ENCODE data around the gene BEND7. TPM values are rescaled to one million over a fixed set of nuclear protein-coding genes. Genes with fewer than 3 reads are reported as not detected.

BEND7 gene
- total RNA-seq, 1 donor, result 0.31 TPM

GRCh38 chr10:13529714-13529973 lies 830 bp upstream of the BEND7 start:
- H3K27me3 ChIP-seq (ENCODE audit: insufficient read depth, low read length), result peaks cover 73% of the 10 kb centered on the region
- peaks cover 10% of the 10 kb centered on the region for H3K4me1 ChIP-seq (ENCODE audit: insufficient read depth, low read length)
- H3K9me3 ChIP-seq (ENCODE audit: low read depth, low read length), result no peaks in the 10 kb centered on the region
- H3K4me3 ChIP-seq (ENCODE audit: low read length), result no peak overlapping the region

GRCh38 chr10:13528123-13528874 lies 515 bp downstream of the BEND7 start:
- Histone ChIP-seq H3K4me1 (ENCODE audit: insufficient read depth, low read length) (peaks cover 10% of the 10 kb centered on the region), H3K9me3 (ENCODE audit: low read depth, low read length) (no peaks in the 10 kb centered on the region), H3K4me3 (ENCODE audit: low read length) (no peak overlapping the region), H3K27me3 (ENCODE audit: insufficient read depth, low read length) (peaks cover 76% of the 10 kb centered on the region)

DNA sequence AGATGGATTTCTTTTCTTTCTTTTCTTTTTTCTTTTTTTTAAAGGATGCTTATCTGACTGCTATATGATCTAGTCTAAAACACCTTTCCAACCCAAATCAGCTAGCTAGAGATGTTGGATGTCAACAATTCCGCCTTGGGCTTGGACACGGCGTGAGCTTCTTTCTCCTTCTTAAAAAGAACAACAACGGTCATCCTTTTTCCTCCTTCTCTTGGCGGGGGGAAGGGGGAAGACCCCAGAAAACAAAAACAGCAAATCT lies 1.0 kb downstream of the BEND7 start:
- H3K4me3 ChIP-seq (ENCODE audit: low read length), result no peak overlapping the region
- no peaks in the 10 kb centered on the region for H3K9me3 ChIP-seq (ENCODE audit: low read depth, low read length)
- peaks cover 10% of the 10 kb centered on the region for H3K4me1 ChIP-seq (ENCODE audit: insufficient read depth, low read length)
- peaks cover 76% of the 10 kb centered on the region for H3K27me3 ChIP-seq (ENCODE audit: insufficient read depth, low read length)

DNA sequence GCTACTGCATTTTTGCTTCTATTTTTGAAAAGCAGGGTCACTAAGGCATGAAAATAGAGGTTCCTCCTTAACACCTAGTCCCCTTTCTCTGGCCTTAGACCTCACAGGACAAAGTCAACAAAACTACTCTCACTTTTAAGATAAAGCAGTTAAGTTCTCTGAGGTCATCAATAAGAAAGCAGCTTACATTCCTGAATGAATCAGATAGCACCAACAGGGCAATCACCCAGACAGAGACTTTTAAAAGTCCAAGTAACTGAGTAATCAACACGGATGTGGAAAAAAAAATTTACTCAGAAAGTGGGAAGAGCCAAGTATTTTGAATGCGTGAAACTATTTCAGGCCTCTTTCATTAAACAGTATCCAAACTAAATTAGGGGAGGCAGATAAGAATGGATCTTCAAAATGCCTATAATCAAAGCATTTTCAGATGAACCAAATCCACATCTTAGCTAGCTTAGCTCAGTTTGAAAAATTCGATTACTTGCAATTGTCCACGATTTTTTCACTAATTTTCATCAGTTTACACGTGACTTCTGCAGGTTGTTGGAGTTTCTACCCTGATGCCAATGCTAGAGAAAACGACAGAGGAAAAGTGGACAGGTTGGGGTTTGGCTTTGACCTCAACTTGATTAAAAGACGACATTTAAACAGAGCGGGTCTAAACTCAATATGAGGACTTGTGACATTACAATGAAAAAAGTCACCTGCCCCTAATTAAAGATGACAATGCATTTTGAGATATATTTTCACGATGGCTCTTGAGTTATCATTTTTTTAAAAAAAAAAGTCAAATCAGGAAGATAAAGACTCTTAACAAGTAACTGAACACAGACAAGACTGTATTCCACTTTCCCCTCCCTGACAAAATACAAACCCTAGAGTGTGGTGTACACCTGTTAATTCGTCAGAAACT lies 1.6 kb downstream of the BEND7 start:
- H3K4me3 ChIP-seq (ENCODE audit: low read length), result no peak overlapping the region
- peaks cover 10% of the 10 kb centered on the region for H3K4me1 ChIP-seq (ENCODE audit: insufficient read depth, low read length)
- H3K9me3 ChIP-seq (ENCODE audit: low read depth, low read length), result no peaks in the 10 kb centered on the region
- peaks cover 74% of the 10 kb centered on the region for H3K27me3 ChIP-seq (ENCODE audit: insufficient read depth, low read length)

DNA sequence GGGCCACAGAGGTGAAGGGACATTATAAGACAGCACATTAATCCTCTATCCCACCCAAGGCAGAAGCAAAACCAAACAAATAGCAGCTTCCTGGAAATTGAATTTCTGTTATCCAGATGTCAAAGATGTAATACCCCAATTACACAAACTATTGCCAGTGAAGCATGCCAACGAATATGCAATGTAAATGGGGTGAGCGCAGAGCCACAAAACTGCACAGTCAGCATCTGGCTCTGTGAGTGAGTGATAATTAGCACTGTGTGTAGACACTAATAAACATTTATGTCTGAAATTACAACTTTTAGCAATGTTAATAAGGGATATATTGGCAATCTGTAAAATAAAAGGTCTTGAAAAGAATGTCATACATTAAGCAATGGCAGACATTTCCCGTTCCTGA lies 3.2 kb downstream of the BEND7 start:
- Histone ChIP-seq H3K27me3 (ENCODE audit: insufficient read depth, low read length) (peaks cover 59% of the 10 kb centered on the region), H3K4me3 (ENCODE audit: low read length) (no peak overlapping the region), H3K4me1 (ENCODE audit: insufficient read depth, low read length) (peaks cover 10% of the 10 kb centered on the region), H3K9me3 (ENCODE audit: low read depth, low read length) (no peaks in the 10 kb centered on the region)

DNA sequence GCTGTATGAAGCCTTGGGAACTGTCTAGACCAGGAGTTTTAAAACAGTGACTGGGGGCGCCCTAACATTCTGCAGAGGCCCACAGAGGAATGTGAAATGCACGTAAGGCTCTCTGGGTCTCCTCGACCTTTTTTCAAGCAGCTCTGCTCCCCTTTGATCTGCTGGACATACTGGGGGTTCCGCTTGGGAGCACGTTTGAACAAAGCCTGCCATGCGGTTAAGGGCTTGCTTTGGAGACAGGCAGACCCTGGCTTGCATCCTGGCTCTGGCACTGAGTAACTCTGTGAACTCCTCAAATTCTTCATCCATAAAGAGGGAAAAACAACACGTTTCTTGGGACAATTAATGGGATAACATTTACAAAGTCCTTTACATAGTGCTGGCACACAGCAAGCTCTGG lies 7.8 kb downstream of the BEND7 start:
- H3K4me1 ChIP-seq (ENCODE audit: insufficient read depth, low read length), result no peaks in the 10 kb centered on the region
- H3K27me3 ChIP-seq (ENCODE audit: insufficient read depth, low read length), result peaks cover 22% of the 10 kb centered on the region
- H3K4me3 ChIP-seq (ENCODE audit: low read length), result no peak overlapping the region
- H3K9me3 ChIP-seq (ENCODE audit: low read depth, low read length), result no peaks in the 10 kb centered on the region

- Histone ChIP-seq H3K9me3 (ENCODE audit: low read depth, low read length) (no peaks in the 10 kb centered on the region), H3K4me3 (ENCODE audit: low read length) (no peak overlapping the region), H3K27me3 (ENCODE audit: insufficient read depth, low read length) (peaks cover 14% of the 10 kb centered on the region), H3K4me1 (ENCODE audit: insufficient read depth, low read length) (no peaks in the 10 kb centered on the region)
These were observed 8.6 kb downstream of the BEND7 start for GRCh38 chr10:13520194-13520593.

GRCh38 chr10:13518076-13518692 lies 10.6 kb downstream of the BEND7 start:
- Histone ChIP-seq H3K9me3 (ENCODE audit: low read depth, low read length) (no peaks in the 10 kb centered on the region), H3K27me3 (ENCODE audit: insufficient read depth, low read length) (peaks cover 6% of the 10 kb centered on the region), H3K4me1 (ENCODE audit: insufficient read depth, low read length) (no peaks in the 10 kb centered on the region), H3K4me3 (ENCODE audit: low read length) (no peak overlapping the region)

- peaks cover 1% of the 10 kb centered on the region for H3K27me3 ChIP-seq (ENCODE audit: insufficient read depth, low read length)
- H3K4me3 ChIP-seq (ENCODE audit: low read length), result no peak overlapping the region
- H3K4me1 ChIP-seq (ENCODE audit: insufficient read depth, low read length), result no peaks in the 10 kb centered on the region
- no peaks in the 10 kb centered on the region for H3K9me3 ChIP-seq (ENCODE audit: low read depth, low read length)
These were observed 11.1 kb downstream of the BEND7 start for GRCh38 chr10:13517675-13518074.

- Histone ChIP-seq H3K4me1 (ENCODE audit: insufficient read depth, low read length) (no peaks in the 10 kb centered on the region), H3K27me3 (ENCODE audit: insufficient read depth, low read length) (no peaks in the 10 kb centered on the region), H3K4me3 (ENCODE audit: low read length) (no peak overlapping the region), H3K9me3 (ENCODE audit: low read depth, low read length) (no peaks in the 10 kb centered on the region)
These were observed 12.6 kb downstream of the BEND7 start for GRCh38 chr10:13516176-13516575.

DNA sequence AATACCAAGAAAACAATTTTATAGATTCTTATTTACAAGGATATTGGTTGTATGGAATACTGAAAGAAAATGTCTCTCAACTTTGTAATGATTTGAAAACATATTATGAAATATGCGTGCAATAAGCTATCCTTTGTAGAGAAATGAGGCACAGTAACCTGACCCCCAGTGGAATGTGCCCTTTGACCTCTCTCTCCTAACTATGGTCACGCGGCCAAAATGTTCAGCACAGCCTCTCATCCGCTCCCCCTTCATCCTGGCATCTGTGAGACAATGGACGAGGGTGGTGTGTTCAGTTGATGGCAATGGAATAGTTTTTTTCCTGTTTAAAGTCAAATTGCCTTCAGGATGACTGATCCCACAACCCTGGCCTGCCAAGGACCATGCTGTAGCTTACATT lies 13.3 kb downstream of the BEND7 start:
- no peaks in the 10 kb centered on the region for H3K27me3 ChIP-seq (ENCODE audit: insufficient read depth, low read length)
- H3K4me1 ChIP-seq (ENCODE audit: insufficient read depth, low read length), result no peaks in the 10 kb centered on the region
- H3K4me3 ChIP-seq (ENCODE audit: low read length), result no peak overlapping the region
- no peaks in the 10 kb centered on the region for H3K9me3 ChIP-seq (ENCODE audit: low read depth, low read length)

DNA sequence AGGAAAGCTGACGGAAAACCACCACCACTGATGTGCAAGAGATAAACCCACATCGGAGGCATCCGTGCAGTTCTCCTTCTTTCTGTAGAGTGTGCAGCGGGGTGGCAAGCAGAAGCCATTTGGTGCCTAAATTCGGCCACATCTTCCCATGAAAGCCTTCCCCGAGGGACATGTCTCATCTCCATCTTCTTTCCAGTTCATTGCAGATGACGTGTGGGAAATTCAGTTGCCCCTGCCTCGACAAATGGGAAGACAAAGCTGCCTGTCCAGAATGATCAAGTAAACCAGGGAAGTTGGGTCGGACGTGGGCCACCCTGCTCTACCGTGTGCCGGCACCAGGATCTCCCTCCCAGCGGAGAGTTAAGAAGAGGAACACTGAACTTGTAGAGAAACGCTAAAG lies 14.5 kb downstream of the BEND7 start:
- Histone ChIP-seq H3K4me3 (ENCODE audit: low read length) (no peak overlapping the region), H3K27me3 (ENCODE audit: insufficient read depth, low read length) (no peaks in the 10 kb centered on the region), H3K9me3 (ENCODE audit: low read depth, low read length) (no peaks in the 10 kb centered on the region), H3K4me1 (ENCODE audit: insufficient read depth, low read length) (no peaks in the 10 kb centered on the region)

DNA sequence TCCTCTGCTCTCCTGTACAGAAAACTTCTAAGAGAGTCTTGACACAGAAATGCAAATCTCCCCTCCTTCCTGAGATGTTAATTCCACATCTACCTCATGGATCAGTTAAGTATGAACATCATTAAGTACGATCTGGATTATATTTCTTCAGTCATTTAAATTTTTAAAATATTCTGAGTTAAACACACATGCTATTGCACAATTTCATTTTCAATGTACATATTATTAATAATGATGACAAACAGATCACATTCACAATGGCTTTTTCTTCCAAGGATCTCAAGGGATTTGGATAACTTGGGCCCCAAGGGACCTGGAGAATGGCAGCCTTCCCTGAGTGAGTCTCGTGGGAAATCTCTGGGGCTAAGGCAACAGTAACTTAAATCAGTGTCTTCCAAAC lies 16.2 kb downstream of the BEND7 start:
- Histone ChIP-seq H3K27me3 (ENCODE audit: insufficient read depth, low read length) (no peaks in the 10 kb centered on the region), H3K9me3 (ENCODE audit: low read depth, low read length) (no peaks in the 10 kb centered on the region), H3K4me1 (ENCODE audit: insufficient read depth, low read length) (no peaks in the 10 kb centered on the region), H3K4me3 (ENCODE audit: low read length) (no peak overlapping the region)

- no peaks in the 10 kb centered on the region for H3K9me3 ChIP-seq (ENCODE audit: low read depth, low read length)
- H3K4me1 ChIP-seq (ENCODE audit: insufficient read depth, low read length), result no peaks in the 10 kb centered on the region
- H3K4me3 ChIP-seq (ENCODE audit: low read length), result no peak overlapping the region
- H3K27me3 ChIP-seq (ENCODE audit: insufficient read depth, low read length), result no peaks in the 10 kb centered on the region
These were observed 17.4 kb downstream of the BEND7 start for GRCh38 chr10:13511409-13511808.

GRCh38 chr10:13505052-13505680 lies 23.6 kb downstream of the BEND7 start:
- no peaks in the 10 kb centered on the region for H3K27me3 ChIP-seq (ENCODE audit: insufficient read depth, low read length)
- no peaks in the 10 kb centered on the region for H3K9me3 ChIP-seq (ENCODE audit: low read depth, low read length)
- H3K4me3 ChIP-seq (ENCODE audit: low read length), result no peak overlapping the region
- no peaks in the 10 kb centered on the region for H3K4me1 ChIP-seq (ENCODE audit: insufficient read depth, low read length)
